Natural killer cell (primary cell): ENCODE results near the gene DHCR24. TPM values are rescaled to one million over a fixed set of nuclear protein-coding genes. Genes with fewer than 3 reads are reported as not detected.

Experiments used
- ATAC-seq, 3 donors: fragments of 150-1000 bp in 2 of 3; fragments of 200-7000 bp in 1 of 3; cut with Tn5 transposase; 1 replicate in 1 of 3; 2 replicates in 2 of 3; pipeline ENCODE4 v1.10.0; 2021; ENCODE audit warnings: mild to moderate bottlenecking in 2 of 3, moderate library complexity in 2 of 3
- DNase-seq, 2 donors: peaks; one replicate each; pipeline versions ENCODE4 v3.0.0 to v3.0.0-alpha.2; 2013 to 2021; ENCODE audit warnings: mixed read lengths in 1 of 2
- H3K27ac ChIP-seq: one replicate; pipeline ENCODE4 v1.5.1; 2013; ENCODE audit warnings: mild to moderate bottlenecking, low read length
- H3K27me3 ChIP-seq: one replicate; pipeline ENCODE4 v1.6.1; 2013; ENCODE audit warnings: low read length; ENCODE audit not compliant: control insufficient read depth, insufficient read depth
- H3K36me3 ChIP-seq: one replicate; pipeline ENCODE4 v1.6.1; 2013; ENCODE audit warnings: low read length; ENCODE audit not compliant: control insufficient read depth, insufficient read depth
- H3K4me1 ChIP-seq: one replicate; pipeline ENCODE4 v1.6.1; 2013; ENCODE audit warnings: low read length; ENCODE audit not compliant: control insufficient read depth, insufficient read depth
- H3K4me3 ChIP-seq: one replicate; pipeline ENCODE4 v1.5.1; 2013; ENCODE audit warnings: low read length
- H3K9me3 ChIP-seq: one replicate; pipeline ENCODE4 v1.6.1; 2013; ENCODE audit warnings: low read length; ENCODE audit not compliant: control insufficient read depth, insufficient read depth
- H3K27ac Mint-ChIP-seq, 2 donors: one replicate each; pipeline ENCODE4 v1.8.0; 2022; ENCODE audit warnings: mild to moderate bottlenecking in 2 of 2, mixed read lengths in 2 of 2, moderate library complexity in 1 of 2
- H3K27me3 Mint-ChIP-seq, 2 donors: one replicate each; pipeline ENCODE4 v1.8.0; 2022; ENCODE audit warnings: low read depth in 2 of 2, mixed read lengths in 2 of 2
- H3K36me3 Mint-ChIP-seq: one replicate; pipeline ENCODE4 v1.8.0; 2022; ENCODE audit warnings: mixed read lengths
- H3K4me1 Mint-ChIP-seq, 2 donors: one replicate each; pipeline ENCODE4 v1.8.0; 2022; ENCODE audit warnings: mixed read lengths in 2 of 2
- H3K4me3 Mint-ChIP-seq: one replicate; pipeline ENCODE4 v1.8.0; 2022; ENCODE audit warnings: mild to moderate bottlenecking, moderate library complexity, mixed read lengths
- H3K9me3 Mint-ChIP-seq, 2 donors: one replicate each; pipeline ENCODE4 v1.8.0; 2022; ENCODE audit warnings: mixed read lengths in 2 of 2
- WGBS: methylation state at CpG from one replicate; pipeline ENCODE4 v1.1.7; 2013; ENCODE audit warnings: missing lambda C conversion rate; ENCODE audit not compliant: insufficient coverage; 5-methylcytosine and 5-hydroxymethylcytosine counted together
- intact Hi-C: fragments of 100-400 bp; cut with micrococcal nuclease; formaldehyde crosslinking; loops from one replicate; pipeline ENCODE4 v1.14.2; 2022
- total RNA-seq, 4 donors: library from RNA; stranded (reverse); fragments of 120-200 nt in 1 of 4; gene quantifications; one replicate each; pipeline versions ENCODE4 v1.2.3 to v1.2.4, GENCODE V29; 2013 to 2022
- TF ChIP-seq, protein P1 (sequence below): fragments of 200-600 bp; IDR thresholded peaks from one replicate; pipeline ENCODE4 v1.8.0; 2022; ENCODE audit warnings: antibody characterized with exemption

The DHCR24 gene
- total RNA-seq, 3 donors from 2014 or later (not counting 1 experiment from before 2014, with no cell fraction given), result 8.7 to 17.2 (median 10.4) TPM

DNA sequence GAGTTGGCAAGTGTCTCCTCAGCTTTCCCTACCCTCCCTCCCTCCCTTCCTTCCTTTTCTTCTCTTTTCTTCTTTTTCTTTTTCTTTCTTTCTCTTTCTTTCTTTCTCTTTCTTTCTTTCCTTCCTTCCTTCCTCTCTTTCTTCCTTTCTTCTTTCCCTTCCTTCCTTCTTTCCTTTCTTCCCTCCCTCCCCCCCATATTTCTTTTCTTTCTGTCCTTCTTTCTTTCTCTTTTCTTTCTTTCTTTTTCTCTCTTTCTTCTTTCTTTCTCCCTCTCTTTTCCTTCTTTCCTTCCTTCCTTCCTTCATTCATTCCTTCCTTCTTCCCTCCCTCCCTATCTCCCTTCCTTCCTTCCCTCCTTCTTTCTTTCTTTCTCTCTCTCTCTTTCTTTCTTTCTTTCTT lies 67.3 kb downstream of the DHCR24 start:
- no peak for DNase-seq
- TF ChIP-seq, protein P1, sequence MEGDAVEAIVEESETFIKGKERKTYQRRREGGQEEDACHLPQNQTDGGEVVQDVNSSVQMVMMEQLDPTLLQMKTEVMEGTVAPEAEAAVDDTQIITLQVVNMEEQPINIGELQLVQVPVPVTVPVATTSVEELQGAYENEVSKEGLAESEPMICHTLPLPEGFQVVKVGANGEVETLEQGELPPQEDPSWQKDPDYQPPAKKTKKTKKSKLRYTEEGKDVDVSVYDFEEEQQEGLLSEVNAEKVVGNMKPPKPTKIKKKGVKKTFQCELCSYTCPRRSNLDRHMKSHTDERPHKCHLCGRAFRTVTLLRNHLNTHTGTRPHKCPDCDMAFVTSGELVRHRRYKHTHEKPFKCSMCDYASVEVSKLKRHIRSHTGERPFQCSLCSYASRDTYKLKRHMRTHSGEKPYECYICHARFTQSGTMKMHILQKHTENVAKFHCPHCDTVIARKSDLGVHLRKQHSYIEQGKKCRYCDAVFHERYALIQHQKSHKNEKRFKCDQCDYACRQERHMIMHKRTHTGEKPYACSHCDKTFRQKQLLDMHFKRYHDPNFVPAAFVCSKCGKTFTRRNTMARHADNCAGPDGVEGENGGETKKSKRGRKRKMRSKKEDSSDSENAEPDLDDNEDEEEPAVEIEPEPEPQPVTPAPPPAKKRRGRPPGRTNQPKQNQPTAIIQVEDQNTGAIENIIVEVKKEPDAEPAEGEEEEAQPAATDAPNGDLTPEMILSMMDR, result no peak
- ATAC-seq, result no peak
- H3K9me3 Mint-ChIP-seq, result peaks cover 5 to 13% of the 10 kb centered on the region in 2 donors
- H3K27me3 Mint-ChIP-seq, result no peaks in the 10 kb centered on the region
- no peak overlapping the region for H3K27ac Mint-ChIP-seq
- intact Hi-C loops, result no loop called here
- peaks cover 45% of the 10 kb centered on the region for H3K36me3 Mint-ChIP-seq
- peaks cover 13 to 38% of the 10 kb centered on the region in 2 donors for H3K4me1 Mint-ChIP-seq
- peaks cover 16% of the 10 kb centered on the region for H3K36me3 ChIP-seq
- H3K27ac ChIP-seq, result no peak overlapping the region
- no peak overlapping the region for H3K4me3 ChIP-seq
- H3K9me3 ChIP-seq, result peaks cover 6% of the 10 kb centered on the region
- H3K27me3 ChIP-seq, result no peaks in the 10 kb centered on the region
- no peak overlapping the region for H3K4me3 Mint-ChIP-seq
- H3K4me1 ChIP-seq, result no peaks in the 10 kb centered on the region

DNA sequence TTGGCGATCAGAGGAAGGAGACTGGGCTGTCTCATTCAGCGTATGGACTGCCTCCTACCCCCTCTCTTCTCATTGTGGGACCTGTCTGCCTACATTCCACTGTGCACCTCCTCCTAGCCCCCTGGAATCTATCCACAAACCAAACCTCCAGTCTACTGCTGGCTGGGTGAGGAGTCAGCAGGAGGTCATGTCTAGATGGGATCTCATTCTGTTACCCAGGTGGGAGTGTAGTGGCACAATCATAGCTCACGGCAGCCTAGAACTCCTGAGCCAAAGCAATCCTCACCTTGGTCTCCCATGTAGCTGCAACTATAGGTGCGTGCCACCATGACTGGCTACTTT lies 67.8 kb downstream of the DHCR24 start:
- no peak overlapping the region for H3K4me3 Mint-ChIP-seq
- Histone ChIP-seq H3K4me1 (no peaks in the 10 kb centered on the region), H3K27me3 (no peaks in the 10 kb centered on the region), H3K36me3 (peaks cover 16% of the 10 kb centered on the region), H3K27ac (no peak overlapping the region), H3K9me3 (peaks cover 4% of the 10 kb centered on the region), H3K4me3 (no peak overlapping the region)
- TF ChIP-seq, protein P1, result no peak
- intact Hi-C loops, result no loop called here
- no peak for DNase-seq
- peak overlapping the region; percentile 43 to 60 for H3K27ac Mint-ChIP-seq
- H3K27me3 Mint-ChIP-seq, result no peaks in the 10 kb centered on the region
- 98% methylated on average over 3 of the region's 4 CpGs for WGBS
- no peak for ATAC-seq
- H3K36me3 Mint-ChIP-seq, result peaks cover 40% of the 10 kb centered on the region
- H3K4me1 Mint-ChIP-seq, result peaks cover 13 to 38% of the 10 kb centered on the region in 2 donors
- H3K9me3 Mint-ChIP-seq, result peaks cover 4 to 9% of the 10 kb centered on the region in 2 donors

DNA sequence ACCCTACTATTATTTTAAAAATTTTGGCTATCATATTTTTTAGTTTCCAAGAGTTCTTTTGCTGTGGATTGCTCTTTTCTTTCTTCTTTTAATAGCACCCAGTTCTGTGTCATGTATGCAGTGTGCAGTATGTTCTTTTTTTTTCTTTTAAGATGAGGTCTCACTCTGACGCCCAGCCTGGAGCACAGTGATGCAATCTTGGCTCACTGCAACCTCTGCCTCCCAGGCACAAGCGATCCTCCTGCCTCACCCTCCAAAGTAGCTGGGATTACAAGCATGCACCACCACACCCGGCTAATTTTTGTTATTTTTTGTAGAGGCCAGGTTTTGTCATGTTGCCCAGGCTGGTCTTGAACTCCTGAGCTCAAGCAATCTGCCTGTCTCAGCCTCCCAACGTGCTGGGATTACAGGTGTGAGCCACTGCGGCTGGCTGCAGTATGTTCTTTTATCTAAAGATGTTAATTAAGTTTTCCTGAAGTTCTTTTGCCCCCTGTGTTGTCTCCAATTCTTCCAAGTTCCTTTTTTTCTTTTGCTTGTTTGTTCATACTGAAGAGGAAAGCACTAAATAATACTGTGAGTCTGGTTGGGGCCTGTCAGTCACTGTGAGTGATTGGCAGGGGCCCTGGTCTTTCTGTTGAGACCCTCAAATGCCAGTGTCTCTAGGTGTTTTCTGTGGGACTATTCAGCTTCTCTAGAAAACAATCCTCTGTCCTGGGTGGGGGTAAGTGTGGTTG lies 68.4 kb downstream of the DHCR24 start:
- intact Hi-C loops, result no loop called here
- Mint-ChIP-seq H3K9me3 (peaks cover 2 to 5% of the 10 kb centered on the region in 2 donors), H3K27me3 (no peaks in the 10 kb centered on the region), H3K36me3 (peaks cover 34% of the 10 kb centered on the region), H3K4me3 (no peak overlapping the region), H3K4me1 (peaks cover 13 to 36% of the 10 kb centered on the region in 2 donors), H3K27ac (peak overlapping the region; percentile 43 to 60)
- H3K4me3 ChIP-seq, result no peak overlapping the region
- no peak overlapping the region for H3K27ac ChIP-seq
- ATAC-seq (no peak), DNase-seq (no peak)
- H3K27me3 ChIP-seq, result no peaks in the 10 kb centered on the region
- 80% methylated on average over 5 of the region's 5 CpGs for WGBS
- H3K4me1 ChIP-seq, result peaks cover 3% of the 10 kb centered on the region
- peaks cover 14% of the 10 kb centered on the region for H3K36me3 ChIP-seq
- TF ChIP-seq, protein P1, result no peak
- no peaks in the 10 kb centered on the region for H3K9me3 ChIP-seq

DNA sequence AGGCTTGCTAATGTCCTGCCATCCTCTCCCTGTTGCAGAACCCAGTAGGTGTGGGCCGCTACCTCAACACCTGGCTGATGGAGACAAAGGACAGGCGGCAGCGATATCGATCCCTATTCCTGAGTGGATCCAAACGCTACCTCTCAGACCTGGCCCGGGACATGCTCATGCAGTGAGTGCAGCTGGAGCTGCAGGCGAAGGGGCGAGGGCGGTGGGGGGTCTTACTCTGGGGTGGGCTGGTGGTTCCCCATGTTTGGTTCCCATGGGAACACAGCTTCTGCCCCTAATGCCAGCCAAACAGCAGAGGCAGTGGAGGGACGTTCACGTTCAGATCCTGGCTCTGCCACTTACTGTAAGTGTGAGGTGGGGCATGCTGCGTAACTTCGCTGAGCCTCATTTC lies 70.0 kb downstream of the DHCR24 start:
- no peak overlapping the region for H3K4me3 Mint-ChIP-seq
- Histone ChIP-seq H3K36me3 (peaks cover 12% of the 10 kb centered on the region), H3K27ac (no peak overlapping the region), H3K4me3 (no peak overlapping the region), H3K9me3 (no peaks in the 10 kb centered on the region), H3K27me3 (no peaks in the 10 kb centered on the region), H3K4me1 (peaks cover 19% of the 10 kb centered on the region)
- TF ChIP-seq, protein P1, result no peak
- ATAC-seq (no peak), DNase-seq (no peak)
- 93% methylated on average over 13 of the region's 13 CpGs for WGBS
- H3K9me3 Mint-ChIP-seq, result no peaks in the 10 kb centered on the region
- intact Hi-C loops, result no loop called here
- no peak overlapping the region for H3K27ac Mint-ChIP-seq
- H3K4me1 Mint-ChIP-seq, result peaks cover 19 to 41% of the 10 kb centered on the region in 2 donors
- H3K27me3 Mint-ChIP-seq, result no peaks in the 10 kb centered on the region
- peaks cover 21% of the 10 kb centered on the region for H3K36me3 Mint-ChIP-seq
